Endothelial cell of umbilical vein (primary cell): ENCODE measurements around the gene PPY.

Source experiments
- CTCF ChIP-seq, 2 donors: IDR thresholded peaks; 1 replicate in 1 of 2; 2 replicates in 1 of 2; pipeline ENCODE4 v1.5.1; 2011; ENCODE audit warnings: low read length in 2 of 2, mild to moderate bottlenecking in 2 of 2, moderate library complexity in 2 of 2, control low read depth in 1 of 2, inconsistent platforms in 1 of 2, low read depth in 1 of 2; ENCODE audit not compliant: insufficient read depth in 1 of 2; ENCODE audit errors: extremely low read depth in 1 of 2
- EZH2 ChIP-seq: IDR thresholded peaks from 2 replicates; pipeline ENCODE4 v1.6.1; 2012; ENCODE audit warnings: borderline replicate concordance, low read depth, mild to moderate bottlenecking, moderate library complexity, low read length, inconsistent platforms; ENCODE audit not compliant: severe bottlenecking
- GATA2 ChIP-seq: IDR thresholded peaks from 2 replicates; pipeline ENCODE4 v1.7.0; 2011; ENCODE audit warnings: low read depth, mild to moderate bottlenecking, moderate library complexity, mixed read lengths, low read length; ENCODE audit not compliant: insufficient read length, insufficient read depth
- POLR2A ChIP-seq: IDR thresholded peaks from 2 replicates; pipeline ENCODE4 v1.6.1; 2012; ENCODE audit warnings: low read depth, mild to moderate bottlenecking, control low read depth, low read length
- POLR2AphosphoS5 ChIP-seq: IDR thresholded peaks from 2 replicates; pipeline ENCODE4 v1.6.1; 2012; ENCODE audit warnings: low read depth, mild to moderate bottlenecking, control low read depth, low read length, moderate library complexity; ENCODE audit not compliant: insufficient read depth

GRCh38 chr17:43907425-43907981 is 34.8 kb downstream of the PPY start, which contains the start of gene MPP2:
- TF ChIP-seq CTCF (IDR thresholded peaks at IDR 0.05; ENCODE audit: extremely low read depth in 1 of 2, insufficient read depth in 1 of 2, low read depth in 1 of 2, low read length in 2 of 2) (peak in 1 of 2 donors; percentile 23), EZH2 (peak; percentile 75), POLR2AphosphoS5 (no peak), POLR2A (no peak), GATA2 (no peak)
